ENCODE measurements around the gene KIAA1217.

DNA sequence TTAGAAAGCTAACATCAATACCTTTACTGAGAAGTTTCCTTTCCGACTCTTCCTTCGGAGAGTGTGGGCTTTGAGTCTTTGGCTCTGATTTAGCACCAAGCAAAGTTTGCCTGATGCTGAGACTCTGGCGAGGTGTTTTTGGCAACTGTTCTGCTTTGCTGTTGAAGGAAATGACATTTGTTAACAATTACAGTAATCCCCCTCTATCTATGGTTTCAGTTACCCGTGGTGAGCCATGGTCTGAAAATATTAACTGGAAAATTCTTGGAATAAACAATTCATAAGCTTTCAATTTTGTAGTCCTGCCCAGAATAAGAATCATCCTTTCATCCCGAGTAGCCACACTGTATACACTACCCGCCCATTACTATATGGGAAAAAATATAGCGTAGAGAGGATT is 388.5 kb downstream of the KIAA1217 start:
- TF ChIP-seq POLR2A (IDR thresholded peaks at IDR 0.05; ENCODE audit: low read length) (no peak), GATA1 (IDR thresholded peaks at IDR 0.05; ENCODE audit: low read depth, low read length) (no peak)
